ENCODE results near the gene B9D1. TPM values are rescaled to one million over a fixed set of nuclear protein-coding genes. Genes with fewer than 3 reads are reported as not detected.

Gene B9D1
- polyA plus RNA-seq, 1 of the 3 experiments (the other 2 are of a cell fraction), result 81.6 TPM

- TF ChIP-seq YY1 (IDR thresholded peaks at IDR 0.05; ENCODE audit: low read depth), result no peak
- no peak for TF ChIP-seq FOXM1 (IDR thresholded peaks at IDR 0.05; ENCODE audit: low read depth)
- TF ChIP-seq RFX5 (IDR thresholded peaks at IDR 0.05; ENCODE audit: low read length), result no peak
- TF ChIP-seq SMC3 (IDR thresholded peaks at IDR 0.05; ENCODE audit: low read depth, low read length), result no peak
- no peak for TF ChIP-seq NFIC (IDR thresholded peaks at IDR 0.05; ENCODE audit: borderline replicate concordance)
- TF ChIP-seq POLR2AphosphoS5 (IDR thresholded peaks at IDR 0.05; ENCODE audit: low read depth, low read length), result no peak
These were observed 48.5 kb downstream of the B9D1 start (continued) for GRCh38 chr17:19313746-19314651.

GRCh38 chr17:19313066-19313745, 49.3 kb downstream of the B9D1 start:
- no peaks in the 10 kb centered on the region for H3K9me2 ChIP-seq
- no peaks in the 10 kb centered on the region for H4K20me1 ChIP-seq (ENCODE audit: insufficient read depth)
- H3F3A ChIP-seq (replicated peaks; ENCODE audit: insufficient read depth), result peaks cover 8% of the 10 kb centered on the region
- DNase-seq, result no peak
- peaks cover 10 to 16% of the 10 kb centered on the region in 2 experiments; a peak in 3 of 4 replicates for H3K4me1 ChIP-seq (ENCODE audit: control insufficient read depth in 1 of 2, insufficient read depth in 2 of 2, low read depth in 1 of 2, low read length in 1 of 2)
- WGBS (ENCODE audit: low lambda C conversion rate), result 91% methylated on average over 9 of the region's 13 CpGs
- no peaks in the 10 kb centered on the region for H3K9me3 ChIP-seq
- no peak overlapping the region for H3K9ac ChIP-seq
- H2AFZ ChIP-seq (ENCODE audit: low read depth), result no peak overlapping the region
- no peaks in the 10 kb centered on the region for H3K79me2 ChIP-seq (ENCODE audit: insufficient read depth)
- H3K36me3 ChIP-seq (replicated peaks in 1 of 2; ENCODE audit: control insufficient read depth in 1 of 2, insufficient read depth in 2 of 2, low read length in 1 of 2), result peaks cover 19 to 48% of the 10 kb centered on the region in 2 experiments
- ChIA-PET POLR2A (no interaction called here), CTCF (no interaction called here)
- no peak overlapping the region for H3K4me3 ChIP-seq (ENCODE audit: low read depth in 2 of 2, low read length in 1 of 2)
- H3K4me2 ChIP-seq, result no peak overlapping the region
- H3K27ac ChIP-seq (ENCODE audit: low read depth in 2 of 2, low read length in 1 of 2), result no peak overlapping the region
- H3K27me3 ChIP-seq (ENCODE audit: insufficient read depth), result no peaks in the 10 kb centered on the region
- no peak for TF ChIP-seq NRF1 (IDR thresholded peaks at IDR 0.05; ENCODE audit: low read depth, low read length)
- no peak for TF ChIP-seq GABPA (IDR thresholded peaks at IDR 0.05; ENCODE audit: low read depth)
- no peak for TF ChIP-seq MXI1 (IDR thresholded peaks at IDR 0.05; ENCODE audit: low read depth, low read length)
- TF ChIP-seq CTCF (IDR thresholded peaks at IDR 0.05), result no peak
- TF ChIP-seq ZBTB33 (IDR thresholded peaks at IDR 0.05; ENCODE audit: borderline replicate concordance, low read depth), result no peak
- no peak for TF ChIP-seq ELF1 (IDR thresholded peaks at IDR 0.05)
- TF ChIP-seq RXRA (IDR thresholded peaks at IDR 0.05; ENCODE audit: borderline replicate concordance, low read depth), result no peak
- TF ChIP-seq GATA2 (CRISPR knock-in tag; IDR thresholded peaks at IDR 0.05), result no peak
- TF ChIP-seq IRF3 (IDR thresholded peaks at IDR 0.05; ENCODE audit: low read depth, low read length), result no peak
- TF ChIP-seq REST (IDR thresholded peaks at IDR 0.05; ENCODE audit: low read depth, low read length), result no peak
- TF ChIP-seq PBX3 (IDR thresholded peaks at IDR 0.05), result no peak
- no peak for TF ChIP-seq YY1 (IDR thresholded peaks at IDR 0.05; ENCODE audit: low read depth)
- no peak for TF ChIP-seq JUND (IDR thresholded peaks at IDR 0.05)
- TF ChIP-seq USF2 (IDR thresholded peaks at IDR 0.05; ENCODE audit: borderline replicate concordance, low read depth, low read length), result no peak

Measured in SK-N-SH (cell line).